ENCODE results near the gene VANGL2.

Gene VANGL2

DNA sequence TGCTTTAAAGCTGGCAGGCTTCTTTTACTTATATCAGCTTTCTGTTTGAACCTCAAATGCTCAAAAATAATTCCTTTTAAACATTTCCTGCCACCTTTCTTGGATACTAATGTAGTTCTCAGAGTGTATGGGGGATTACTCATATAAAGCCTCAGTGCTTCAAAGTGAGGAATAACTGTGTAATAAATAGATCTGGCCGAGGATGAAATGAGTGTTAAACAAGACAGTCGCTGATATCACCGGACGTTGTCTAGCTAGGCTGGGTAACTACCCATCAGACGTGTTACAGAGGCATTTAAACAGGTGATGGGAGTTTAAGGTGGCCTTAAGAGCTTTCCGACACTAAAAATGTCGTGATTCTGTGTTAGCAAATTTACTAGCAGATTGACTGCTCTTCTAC, 53.1 kb downstream of the VANGL2 start:
- no CpG with 5 or more reads among the region's 7 CpGs for WGBS, 2 donors (ENCODE audit: extremely low coverage in 2 of 2, insufficient read length in 2 of 2, insufficient replicate concordance in 1 of 2)
- H3K4ac ChIP-seq (ENCODE audit: low read length), result no peak overlapping the region
- H3K14ac ChIP-seq (ENCODE audit: low read length), result no peak overlapping the region

DNA sequence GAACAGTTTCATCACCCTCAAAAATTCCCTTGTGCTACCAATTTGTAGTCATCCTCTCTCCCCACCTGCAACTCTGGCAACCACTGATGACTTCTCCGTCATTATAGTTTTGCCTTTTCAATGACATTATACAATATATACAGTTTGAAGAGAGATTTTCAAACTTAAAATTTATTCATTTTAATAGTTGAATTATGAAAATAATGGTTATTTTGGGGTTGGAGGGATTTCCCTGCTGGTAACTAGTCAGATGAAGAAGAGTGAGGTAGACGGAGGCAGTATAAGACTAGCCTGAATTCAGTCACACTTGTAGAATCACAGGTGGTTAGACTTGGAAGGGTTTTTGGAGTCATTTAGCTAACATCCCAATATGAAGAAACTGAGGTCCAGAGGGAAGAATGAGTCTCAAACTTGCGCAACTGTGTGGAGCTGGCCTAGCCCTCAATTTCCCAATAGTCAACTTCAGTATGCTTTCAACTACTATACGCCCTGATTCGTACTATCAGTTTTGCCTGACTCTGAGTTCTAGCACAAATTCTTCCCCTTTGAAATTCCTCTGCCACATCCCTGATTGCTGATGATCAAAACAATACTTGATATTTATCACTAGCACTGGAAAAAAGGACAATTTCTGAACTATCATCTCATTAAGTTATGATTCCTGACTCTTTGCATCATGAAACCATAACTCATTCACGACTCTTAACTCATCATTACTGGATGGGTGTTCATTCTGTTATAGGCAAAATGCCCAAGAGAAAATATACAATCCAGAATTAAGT, 54.2 kb downstream of the VANGL2 start:
- Histone ChIP-seq H3K79me1 (ENCODE audit: low read depth, low read length) (no peaks in the 10 kb centered on the region), H3K4me1 (ENCODE audit: control insufficient read depth in 2 of 2, insufficient read depth in 1 of 2, low read depth in 1 of 2, low read length in 2 of 2) (no peaks in the 10 kb centered on the region), H3K9ac (ENCODE audit: low read depth, low read length, poor library complexity) (no peak overlapping the region), H2BK15ac (ENCODE audit: low read length) (no peak overlapping the region), H3K4me3 (ENCODE audit: low read length in 2 of 2) (no peak overlapping the region), H4K91ac (ENCODE audit: low read depth, low read length, poor library complexity) (no peak overlapping the region), H3K14ac (ENCODE audit: low read length) (no peak overlapping the region), H2AK5ac (ENCODE audit: low read depth, low read length) (no peak overlapping the region), H2AFZ (ENCODE audit: low read length) (no peak overlapping the region), H2BK5ac (ENCODE audit: low read length) (no peak overlapping the region), H3K4ac (ENCODE audit: low read length) (no peak overlapping the region), H4K8ac (ENCODE audit: low read depth, low read length) (no peak overlapping the region), H3K36me3 (replicated peaks in 1 of 2; ENCODE audit: control insufficient read depth in 2 of 2, insufficient read depth in 2 of 2, low read length in 2 of 2) (no peaks in the 10 kb centered on the region), H2BK120ac (ENCODE audit: low read depth, low read length) (no peak overlapping the region), H3K9me3 (replicated peaks in 1 of 2; ENCODE audit: control insufficient read depth in 2 of 2, insufficient read depth in 1 of 2, low read depth in 1 of 2, low read length in 2 of 2) (no peaks in the 10 kb centered on the region), H3K27ac (replicated peaks; ENCODE audit: low read length) (no peak overlapping the region), H3K23ac (ENCODE audit: low read depth, low read length, poor library complexity) (no peak overlapping the region), H3K18ac (ENCODE audit: low read length) (no peak overlapping the region), H3K4me2 (ENCODE audit: insufficient read depth, low read length, poor library complexity, severe bottlenecking) (no peak overlapping the region), H2BK12ac (ENCODE audit: low read length) (no peak overlapping the region), H3K27me3 (ENCODE audit: control insufficient read depth in 3 of 3, insufficient read depth in 3 of 3, low read depth in 1 of 3, low read length in 3 of 3) (no peaks in the 10 kb centered on the region)
- no CpG with 5 or more reads among the region's 6 CpGs for WGBS, 2 donors (ENCODE audit: extremely low coverage in 2 of 2, insufficient read length in 2 of 2, insufficient replicate concordance in 1 of 2)
- no peak for DNase-seq (ENCODE audit: low spot score)

More for the DNA sequence above, 53.1 kb downstream of the VANGL2 start:
- H3K27me3 ChIP-seq (ENCODE audit: control insufficient read depth in 3 of 3, insufficient read depth in 3 of 3, low read depth in 1 of 3, low read length in 3 of 3), result no peaks in the 10 kb centered on the region
- no peak overlapping the region for H2AK5ac ChIP-seq (ENCODE audit: low read depth, low read length)
- no peak overlapping the region for H2AFZ ChIP-seq (ENCODE audit: low read length)
- H3K4me1 ChIP-seq (ENCODE audit: control insufficient read depth in 2 of 2, insufficient read depth in 1 of 2, low read depth in 1 of 2, low read length in 2 of 2), result no peaks in the 10 kb centered on the region
- H3K4me3 ChIP-seq (ENCODE audit: low read length in 2 of 2), result no peak overlapping the region
- no peak overlapping the region for H4K91ac ChIP-seq (ENCODE audit: low read depth, low read length, poor library complexity)
- H2BK12ac ChIP-seq (ENCODE audit: low read length), result no peak overlapping the region
- no peak overlapping the region for H3K27ac ChIP-seq (replicated peaks; ENCODE audit: low read length)
- DNase-seq (ENCODE audit: low spot score), result no peak
- H2BK120ac ChIP-seq (ENCODE audit: low read depth, low read length), result no peak overlapping the region
- no peak overlapping the region for H3K9ac ChIP-seq (ENCODE audit: low read depth, low read length, poor library complexity)
- no peak overlapping the region for H2BK5ac ChIP-seq (ENCODE audit: low read length)
- H3K18ac ChIP-seq (ENCODE audit: low read length), result no peak overlapping the region
- H3K79me1 ChIP-seq (ENCODE audit: low read depth, low read length), result no peaks in the 10 kb centered on the region
- no peak overlapping the region for H3K4me2 ChIP-seq (ENCODE audit: insufficient read depth, low read length, poor library complexity, severe bottlenecking)
- no peak overlapping the region for H3K23ac ChIP-seq (ENCODE audit: low read depth, low read length, poor library complexity)
- H2BK15ac ChIP-seq (ENCODE audit: low read length), result no peak overlapping the region
- no peaks in the 10 kb centered on the region for H3K9me3 ChIP-seq (replicated peaks in 1 of 2; ENCODE audit: control insufficient read depth in 2 of 2, insufficient read depth in 1 of 2, low read depth in 1 of 2, low read length in 2 of 2)
- no peak overlapping the region for H4K8ac ChIP-seq (ENCODE audit: low read depth, low read length)
- H3K36me3 ChIP-seq (replicated peaks in 1 of 2; ENCODE audit: control insufficient read depth in 2 of 2, insufficient read depth in 2 of 2, low read length in 2 of 2), result no peaks in the 10 kb centered on the region

DNA sequence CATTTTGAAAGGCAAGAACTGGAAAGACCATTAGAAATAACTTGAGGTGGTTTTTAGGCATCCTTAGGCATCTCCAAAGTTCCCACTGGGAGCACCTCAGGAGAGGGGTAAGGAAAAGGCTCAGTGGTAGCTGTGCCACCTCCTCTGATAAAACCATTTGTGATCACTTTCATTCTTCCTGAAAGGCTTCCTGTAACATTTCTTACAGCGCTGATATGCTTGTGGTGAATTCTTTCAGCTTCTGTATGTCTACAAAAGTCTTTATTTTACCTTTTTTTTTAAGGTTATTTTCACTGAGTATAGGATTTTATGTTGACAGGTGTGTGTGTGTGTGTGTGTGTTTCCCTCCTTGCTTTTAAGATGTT, 54.8 kb downstream of the VANGL2 start:
- Histone ChIP-seq H4K8ac (ENCODE audit: low read depth, low read length) (no peak overlapping the region), H2BK120ac (ENCODE audit: low read depth, low read length) (no peak overlapping the region), H2AK5ac (ENCODE audit: low read depth, low read length) (no peak overlapping the region), H2BK15ac (ENCODE audit: low read length) (no peak overlapping the region), H2BK5ac (ENCODE audit: low read length) (no peak overlapping the region), H4K91ac (ENCODE audit: low read depth, low read length, poor library complexity) (no peak overlapping the region), H3K14ac (ENCODE audit: low read length) (no peak overlapping the region), H3K79me1 (ENCODE audit: low read depth, low read length) (no peaks in the 10 kb centered on the region), H2BK12ac (ENCODE audit: low read length) (no peak overlapping the region), H3K9ac (ENCODE audit: low read depth, low read length, poor library complexity) (no peak overlapping the region), H3K9me3 (replicated peaks in 1 of 2; ENCODE audit: control insufficient read depth in 2 of 2, insufficient read depth in 1 of 2, low read depth in 1 of 2, low read length in 2 of 2) (no peaks in the 10 kb centered on the region), H3K4me1 (ENCODE audit: control insufficient read depth in 2 of 2, insufficient read depth in 1 of 2, low read depth in 1 of 2, low read length in 2 of 2) (no peaks in the 10 kb centered on the region), H3K27ac (replicated peaks; ENCODE audit: low read length) (no peak overlapping the region), H2AFZ (ENCODE audit: low read length) (no peak overlapping the region), H3K27me3 (ENCODE audit: control insufficient read depth in 3 of 3, insufficient read depth in 3 of 3, low read depth in 1 of 3, low read length in 3 of 3) (no peaks in the 10 kb centered on the region), H3K18ac (ENCODE audit: low read length) (no peak overlapping the region), H3K36me3 (replicated peaks in 1 of 2; ENCODE audit: control insufficient read depth in 2 of 2, insufficient read depth in 2 of 2, low read length in 2 of 2) (no peaks in the 10 kb centered on the region), H3K4me3 (ENCODE audit: low read length in 2 of 2) (no peak overlapping the region), H3K4me2 (ENCODE audit: insufficient read depth, low read length, poor library complexity, severe bottlenecking) (no peak overlapping the region), H3K23ac (ENCODE audit: low read depth, low read length, poor library complexity) (no peak overlapping the region), H3K4ac (ENCODE audit: low read length) (no peak overlapping the region)
- no CpG with 5 or more reads among the region's 1 CpG for WGBS, 2 donors (ENCODE audit: extremely low coverage in 2 of 2, insufficient read length in 2 of 2, insufficient replicate concordance in 1 of 2)
- no peak for DNase-seq (ENCODE audit: low spot score)

DNA sequence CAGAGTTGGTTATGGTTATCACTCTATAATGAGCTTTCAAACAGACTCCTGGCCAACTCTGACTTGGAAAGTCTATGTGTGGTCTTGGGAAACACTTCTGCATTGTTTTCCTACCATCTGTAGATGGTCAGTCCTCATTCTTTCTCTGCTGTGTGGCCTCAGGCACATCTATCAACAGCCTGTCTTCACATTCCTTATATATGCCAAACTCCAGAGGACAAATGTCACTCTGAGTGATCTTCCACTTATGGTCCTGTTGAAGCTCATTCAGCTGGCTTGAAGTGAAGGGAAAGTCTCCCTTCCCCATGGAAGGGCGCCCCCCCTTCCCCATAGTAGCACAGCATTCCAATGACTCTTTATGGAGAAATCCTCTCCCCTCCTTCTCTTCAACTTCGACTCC, 58.7 kb downstream of the VANGL2 start:
- no peak overlapping the region for H3K4me3 ChIP-seq (ENCODE audit: low read length in 2 of 2)
- no peak overlapping the region for H2AK5ac ChIP-seq (ENCODE audit: low read depth, low read length)
- no peak overlapping the region for H3K14ac ChIP-seq (ENCODE audit: low read length)
- no peak overlapping the region for H2BK5ac ChIP-seq (ENCODE audit: low read length)
- H3K36me3 ChIP-seq (replicated peaks in 1 of 2; ENCODE audit: control insufficient read depth in 2 of 2, insufficient read depth in 2 of 2, low read length in 2 of 2), result no peaks in the 10 kb centered on the region
- H3K4ac ChIP-seq (ENCODE audit: low read length), result no peak overlapping the region
- H3K18ac ChIP-seq (ENCODE audit: low read length), result no peak overlapping the region
- no peak overlapping the region for H2BK12ac ChIP-seq (ENCODE audit: low read length)
- no peak overlapping the region for H3K27ac ChIP-seq (replicated peaks; ENCODE audit: low read length)
- no CpG with 5 or more reads among the region's 2 CpGs for WGBS, 2 donors (ENCODE audit: extremely low coverage in 2 of 2, insufficient read length in 2 of 2, insufficient replicate concordance in 1 of 2)
- H3K9me3 ChIP-seq (replicated peaks in 1 of 2; ENCODE audit: control insufficient read depth in 2 of 2, insufficient read depth in 1 of 2, low read depth in 1 of 2, low read length in 2 of 2), result no peaks in the 10 kb centered on the region
- H3K9ac ChIP-seq (ENCODE audit: low read depth, low read length, poor library complexity), result no peak overlapping the region
- no peak overlapping the region for H4K91ac ChIP-seq (ENCODE audit: low read depth, low read length, poor library complexity)
- no peak overlapping the region for H2BK15ac ChIP-seq (ENCODE audit: low read length)
- H2AFZ ChIP-seq (ENCODE audit: low read length), result no peak overlapping the region
- no peak overlapping the region for H4K8ac ChIP-seq (ENCODE audit: low read depth, low read length)
- no peak overlapping the region for H2BK120ac ChIP-seq (ENCODE audit: low read depth, low read length)
- H3K23ac ChIP-seq (ENCODE audit: low read depth, low read length, poor library complexity), result no peak overlapping the region
- no peaks in the 10 kb centered on the region for H3K4me1 ChIP-seq (ENCODE audit: control insufficient read depth in 2 of 2, insufficient read depth in 1 of 2, low read depth in 1 of 2, low read length in 2 of 2)
- H3K4me2 ChIP-seq (ENCODE audit: insufficient read depth, low read length, poor library complexity, severe bottlenecking), result no peak overlapping the region
- DNase-seq (ENCODE audit: low spot score), result no peak
- H3K27me3 ChIP-seq (ENCODE audit: control insufficient read depth in 3 of 3, insufficient read depth in 3 of 3, low read depth in 1 of 3, low read length in 3 of 3), result peaks cover 0 to 4% (median 0%) of the 10 kb centered on the region in 3 experiments
- H3K79me1 ChIP-seq (ENCODE audit: low read depth, low read length), result no peaks in the 10 kb centered on the region
